ENCODE measurements around the gene TOB2. TPM values are rescaled to one million over a fixed set of nuclear protein-coding genes. Genes with fewer than 3 reads are reported as not detected.

The TOB2 gene
- total RNA-seq, 2 donors from 2014 or later = 32.5 TPM

Other genes with a start within 250 kb of the TOB2 start
- 10 to 100 TPM; 21.9 to 25.6 TPM for gene L3MBTL2, start 241.5 kb downstream of the TOB2 start, total RNA-seq
- gene CHADL, start 205.9 kb downstream of the TOB2 start, total RNA-seq = 1 to 10 TPM in 1 of 2 donors, under 1 TPM in 1; 0.55 to 1.4 TPM
- gene RANGAP1, start 160.6 kb downstream of the TOB2 start, total RNA-seq = 100 to 1,000 TPM; 162 to 217 TPM
- 10 to 100 TPM; 46.1 to 52.4 TPM for gene ZC3H7B, start 145.3 kb downstream of the TOB2 start, total RNA-seq
- 1 to 10 TPM; 1.5 to 2.0 TPM for gene TEF, start 64.9 kb downstream of the TOB2 start, total RNA-seq
- 10 to 100 TPM; 69.2 to 77.4 TPM for gene PHF5A, start 21.9 kb upstream of the TOB2 start, total RNA-seq
- 10 to 100 TPM; 73.3 to 74.9 TPM for gene ACO2, start 22.3 kb upstream of the TOB2 start, total RNA-seq
- gene POLR3H, start 97.7 kb upstream of the TOB2 start, total RNA-seq = 10 to 100 TPM; 11.6 to 15.6 TPM
- not detected for gene CSDC2, start 114.2 kb upstream of the TOB2 start, total RNA-seq
- gene PMM1, start 143.0 kb upstream of the TOB2 start, total RNA-seq = 10 to 100 TPM; 84.3 to 86.2 TPM
- 10 to 100 TPM; 52.6 to 65.7 TPM for gene DESI1, start 174.2 kb upstream of the TOB2 start, total RNA-seq
- gene XRCC6, start 174.5 kb upstream of the TOB2 start, total RNA-seq = 100 to 1,000 TPM; 271 to 315 TPM
- gene SNU13, start 242.1 kb upstream of the TOB2 start, total RNA-seq = 100 to 1,000 TPM; 187 to 210 TPM

All from activated T-cell treated with anti-CD3 and anti-CD28 coated beads, Interleukin-2, amount 50 U/mL, for 72 hours (primary cell).